Mesothelial cell of epicardium (in vitro differentiated cells): Measurements from ENCODE around the gene HSD17B3. TPM values are rescaled to one million over a fixed set of nuclear protein-coding genes. Genes with fewer than 3 reads are reported as not detected.
"Not testable (repeated sequence)": the region's sequence is repeated elsewhere in the genome, so short reads cannot be mapped to it uniquely, and the experiment has no call there.

Experiments
- DNase-seq, 2 experiments: peaks; one replicate each; pipeline ENCODE4 v3.0.0; 2021; ENCODE audit warnings: low spot score in 2 of 2; ENCODE audit not compliant: unreplicated experiment in 2 of 2
- H3K27ac Mint-ChIP-seq: 2 replicates; pipeline ENCODE4 v1.8.0; 2021; ENCODE audit warnings: mixed read lengths
- H3K27me3 Mint-ChIP-seq: 2 replicates; pipeline ENCODE4 v1.8.0; 2021; ENCODE audit warnings: low read depth, mixed read lengths
- H3K36me3 Mint-ChIP-seq: 2 replicates; pipeline ENCODE4 v1.8.0; 2021; ENCODE audit warnings: mixed read lengths
- H3K4me1 Mint-ChIP-seq: 2 replicates; pipeline ENCODE4 v1.8.0; 2021; ENCODE audit warnings: mixed read lengths
- H3K4me3 Mint-ChIP-seq: 2 replicates; pipeline ENCODE4 v1.8.0; 2021; ENCODE audit warnings: mild to moderate bottlenecking, moderate library complexity, mixed read lengths
- H3K9me3 Mint-ChIP-seq: 2 replicates; pipeline ENCODE4 v1.8.0; 2021; ENCODE audit warnings: mixed read lengths
- total RNA-seq: library from RNA; stranded (reverse); gene quantifications from 3 replicates; pipeline ENCODE4 v1.2.1, GENCODE V29; 2021
- TF ChIP-seq, protein P1 (sequence below): fragments of 200-600 bp; sonication (generic); IDR thresholded peaks from one replicate; pipeline ENCODE4 v1.5.0; 2021; ENCODE audit warnings: antibody characterized with exemption; ENCODE audit not compliant: unreplicated experiment

Gene HSD17B3
- total RNA-seq, 1 donor from 2014 or later: not detected

DNA sequence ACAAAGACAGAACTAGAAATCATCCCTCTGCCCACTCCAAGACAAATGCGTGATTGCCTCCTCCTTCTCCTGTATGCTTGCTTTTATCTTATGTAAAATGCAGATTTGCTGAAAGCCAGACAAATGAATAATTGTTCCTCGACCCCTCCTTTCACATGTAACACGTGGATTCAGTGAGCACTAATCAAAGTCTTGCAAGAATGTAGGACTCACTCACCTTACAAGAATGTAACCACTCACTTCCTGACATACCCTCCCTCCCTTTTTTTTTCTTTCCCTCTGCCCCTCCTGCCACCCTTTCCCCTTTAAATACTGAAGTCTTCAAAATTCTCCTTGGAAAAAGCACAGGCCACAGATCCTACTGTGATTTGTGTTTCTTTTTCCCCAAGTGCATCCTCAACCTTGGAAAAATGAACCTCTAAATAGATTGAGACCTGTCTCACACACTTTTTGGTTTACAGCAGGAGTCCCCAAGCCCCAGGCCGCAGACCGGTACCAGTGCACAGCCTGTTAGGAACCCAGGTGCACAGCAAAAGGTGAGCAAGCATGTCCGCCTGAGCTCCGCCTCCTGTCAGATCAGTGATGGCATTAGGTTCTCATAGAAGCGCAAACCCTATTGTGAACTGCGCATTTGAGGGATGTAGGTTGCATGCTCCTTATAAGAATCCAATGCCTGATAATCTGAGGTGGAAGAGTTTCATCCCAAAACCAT lies 29.4 kb upstream of the HSD17B3 start:
- Mint-ChIP-seq H3K4me1 (peaks cover 8% of the 10 kb centered on the region), H3K27ac (peak overlapping the region; percentile 22), H3K9me3 (peaks cover 5% of the 10 kb centered on the region), H3K36me3 (peaks cover 4% of the 10 kb centered on the region), H3K4me3 (no peak overlapping the region), H3K27me3 (no peaks in the 10 kb centered on the region)
- TF ChIP-seq, protein P1, sequence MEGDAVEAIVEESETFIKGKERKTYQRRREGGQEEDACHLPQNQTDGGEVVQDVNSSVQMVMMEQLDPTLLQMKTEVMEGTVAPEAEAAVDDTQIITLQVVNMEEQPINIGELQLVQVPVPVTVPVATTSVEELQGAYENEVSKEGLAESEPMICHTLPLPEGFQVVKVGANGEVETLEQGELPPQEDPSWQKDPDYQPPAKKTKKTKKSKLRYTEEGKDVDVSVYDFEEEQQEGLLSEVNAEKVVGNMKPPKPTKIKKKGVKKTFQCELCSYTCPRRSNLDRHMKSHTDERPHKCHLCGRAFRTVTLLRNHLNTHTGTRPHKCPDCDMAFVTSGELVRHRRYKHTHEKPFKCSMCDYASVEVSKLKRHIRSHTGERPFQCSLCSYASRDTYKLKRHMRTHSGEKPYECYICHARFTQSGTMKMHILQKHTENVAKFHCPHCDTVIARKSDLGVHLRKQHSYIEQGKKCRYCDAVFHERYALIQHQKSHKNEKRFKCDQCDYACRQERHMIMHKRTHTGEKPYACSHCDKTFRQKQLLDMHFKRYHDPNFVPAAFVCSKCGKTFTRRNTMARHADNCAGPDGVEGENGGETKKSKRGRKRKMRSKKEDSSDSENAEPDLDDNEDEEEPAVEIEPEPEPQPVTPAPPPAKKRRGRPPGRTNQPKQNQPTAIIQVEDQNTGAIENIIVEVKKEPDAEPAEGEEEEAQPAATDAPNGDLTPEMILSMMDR: no peak
- DNase-seq: no peak

- H3K4me3 Mint-ChIP-seq: no peak overlapping the region
These were observed 25.8 kb upstream of the HSD17B3 start for GRCh38 chr9:96327694-96328352.

DNA sequence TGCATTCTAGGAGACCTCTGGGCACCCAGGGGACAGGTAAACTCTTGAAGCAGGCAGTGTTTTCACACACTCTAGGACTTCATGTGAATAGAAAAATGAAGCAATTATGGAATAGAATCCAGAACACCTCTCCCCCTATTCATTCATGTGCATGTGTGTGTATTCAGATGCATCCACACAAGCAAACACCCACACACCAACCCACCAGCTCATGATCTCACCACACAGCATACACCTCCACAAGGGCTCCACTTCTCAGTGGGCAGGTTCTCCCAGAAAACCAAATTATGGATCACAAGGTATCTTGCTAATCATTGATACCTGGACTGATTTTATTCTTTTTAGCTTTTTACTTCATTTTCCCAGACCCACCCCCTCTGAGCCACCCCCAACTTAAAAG lies 21.2 kb upstream of the HSD17B3 start:
- Mint-ChIP-seq H3K27me3 (no peaks in the 10 kb centered on the region), H3K4me1 (no peaks in the 10 kb centered on the region), H3K4me3 (no peak overlapping the region), H3K36me3 (peaks cover 4% of the 10 kb centered on the region), H3K9me3 (no peaks in the 10 kb centered on the region), H3K27ac (no peak overlapping the region)
- TF ChIP-seq, protein P1: no peak
- no peak for DNase-seq

More at GRCh38 chr9:96327694-96328352, 25.8 kb upstream of the HSD17B3 start:
- H3K27me3 Mint-ChIP-seq: no peaks in the 10 kb centered on the region
- H3K27ac Mint-ChIP-seq: no peak overlapping the region
- H3K4me1 Mint-ChIP-seq: peaks cover 8% of the 10 kb centered on the region
- DNase-seq: no peak
- H3K9me3 Mint-ChIP-seq: no peaks in the 10 kb centered on the region
- H3K36me3 Mint-ChIP-seq: no peaks in the 10 kb centered on the region
- TF ChIP-seq, protein P1: peak; percentile 60

DNA sequence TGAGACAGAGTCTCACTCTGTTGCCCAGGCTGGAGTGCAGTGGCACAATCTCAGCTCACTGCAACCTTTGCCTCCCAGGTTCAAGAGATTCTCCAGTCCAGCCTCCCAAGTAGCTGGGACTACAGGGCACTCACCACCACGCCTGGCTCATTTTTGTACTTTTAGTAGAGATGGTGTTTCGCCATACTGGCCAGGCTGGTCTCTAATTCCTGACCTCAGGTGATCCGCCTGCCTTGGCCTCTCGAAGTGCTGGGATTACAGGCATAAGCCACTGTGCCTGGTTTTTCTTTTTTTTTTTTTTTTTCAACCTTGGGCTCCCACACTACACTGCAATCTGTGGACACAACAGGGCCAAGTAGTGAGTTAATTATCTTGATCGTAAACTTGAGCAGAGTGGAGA lies 20.8 kb upstream of the HSD17B3 start:
- not testable (repeated sequence) for H3K36me3 Mint-ChIP-seq, H3K9me3 Mint-ChIP-seq, H3K27ac Mint-ChIP-seq, H3K4me1 Mint-ChIP-seq, H3K4me3 Mint-ChIP-seq, H3K27me3 Mint-ChIP-seq, DNase-seq

DNA sequence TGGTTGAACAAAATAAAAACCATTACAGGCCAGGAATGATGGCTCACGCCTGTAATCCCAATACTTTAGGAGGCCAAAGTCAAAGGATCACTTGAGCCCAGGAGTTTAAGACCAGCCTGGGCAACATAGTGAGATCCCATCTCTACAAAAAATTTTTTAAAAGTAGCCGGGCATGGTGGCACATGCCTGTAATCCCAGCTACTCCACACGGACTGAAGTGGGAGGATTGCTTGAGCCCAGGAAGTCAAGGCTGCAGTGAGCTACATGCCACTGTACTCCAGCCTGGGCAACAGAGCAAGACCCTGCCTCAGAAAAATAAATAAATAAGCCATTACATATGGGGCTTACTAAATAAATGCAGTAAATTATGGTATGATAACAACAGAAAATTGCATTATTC lies 20.2 kb upstream of the HSD17B3 start:
- H3K36me3 Mint-ChIP-seq, DNase-seq, H3K4me3 Mint-ChIP-seq, H3K4me1 Mint-ChIP-seq, H3K9me3 Mint-ChIP-seq, H3K27me3 Mint-ChIP-seq, H3K27ac Mint-ChIP-seq: not testable (repeated sequence)

DNA sequence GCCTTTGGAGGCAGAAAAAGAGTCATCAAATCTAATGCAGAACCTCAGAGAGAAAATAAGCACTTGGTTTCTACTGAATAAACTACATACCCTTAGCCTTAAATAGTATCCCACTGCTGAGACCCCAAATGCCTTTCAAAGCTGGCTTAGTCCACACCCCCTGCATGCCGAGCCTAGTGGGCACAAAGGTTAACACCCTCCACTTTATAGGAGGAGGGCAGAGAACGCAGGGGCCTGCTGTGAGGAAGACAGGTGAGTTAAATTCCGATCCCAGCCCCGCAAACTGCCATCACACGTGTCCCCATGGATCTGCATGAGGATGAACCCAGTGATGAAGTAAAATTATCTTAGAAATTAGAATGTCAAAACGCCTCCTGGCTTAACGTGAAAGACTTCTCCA lies 19.5 kb upstream of the HSD17B3 start:
- peaks cover 3% of the 10 kb centered on the region for H3K4me1 Mint-ChIP-seq
- H3K4me3 Mint-ChIP-seq: no peak overlapping the region
- H3K27me3 Mint-ChIP-seq: no peaks in the 10 kb centered on the region
- H3K36me3 Mint-ChIP-seq: peaks cover 4% of the 10 kb centered on the region
- H3K27ac Mint-ChIP-seq: no peak overlapping the region
- DNase-seq: no peak
- TF ChIP-seq, protein P1: no peak
- no peaks in the 10 kb centered on the region for H3K9me3 Mint-ChIP-seq
